Activated CD4-positive, alpha-beta T cell treated with anti-CD3 and anti-CD28 coated beads, Interleukin-2, Interleukin-4, amounts not matched to agents 100 ng/mL and 50 ng/mL, durations not matched to agents 16 hours and 8 hours (primary cell): ENCODE results near the gene RASSF1.

ENCODE experiments used
- DNase-seq: peaks from one replicate; pipeline ENCODE4 v3.0.0-alpha.2; 2020; ENCODE audit warnings: low spot score

The RASSF1 gene

DNA sequence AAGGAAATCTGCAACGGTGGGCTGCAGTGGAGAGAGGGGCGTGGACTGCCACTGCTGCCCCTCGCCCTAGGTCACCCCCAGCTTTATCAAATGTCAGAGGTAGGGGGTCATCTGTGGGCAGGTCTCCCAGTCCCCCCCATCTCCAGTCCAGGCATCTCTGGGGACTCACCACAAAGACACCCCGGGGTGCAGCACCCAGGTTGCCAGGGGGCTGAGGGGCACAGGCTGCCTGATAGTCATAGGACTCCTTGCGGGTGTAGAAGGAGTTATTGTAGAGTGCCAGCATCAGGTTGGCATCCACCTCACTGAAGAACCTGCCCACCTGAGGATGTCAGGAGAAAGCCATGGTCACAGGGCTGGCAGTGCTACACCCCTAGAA, 25.2 kb upstream of the RASSF1 start:
- DNase-seq = no peak

DNA sequence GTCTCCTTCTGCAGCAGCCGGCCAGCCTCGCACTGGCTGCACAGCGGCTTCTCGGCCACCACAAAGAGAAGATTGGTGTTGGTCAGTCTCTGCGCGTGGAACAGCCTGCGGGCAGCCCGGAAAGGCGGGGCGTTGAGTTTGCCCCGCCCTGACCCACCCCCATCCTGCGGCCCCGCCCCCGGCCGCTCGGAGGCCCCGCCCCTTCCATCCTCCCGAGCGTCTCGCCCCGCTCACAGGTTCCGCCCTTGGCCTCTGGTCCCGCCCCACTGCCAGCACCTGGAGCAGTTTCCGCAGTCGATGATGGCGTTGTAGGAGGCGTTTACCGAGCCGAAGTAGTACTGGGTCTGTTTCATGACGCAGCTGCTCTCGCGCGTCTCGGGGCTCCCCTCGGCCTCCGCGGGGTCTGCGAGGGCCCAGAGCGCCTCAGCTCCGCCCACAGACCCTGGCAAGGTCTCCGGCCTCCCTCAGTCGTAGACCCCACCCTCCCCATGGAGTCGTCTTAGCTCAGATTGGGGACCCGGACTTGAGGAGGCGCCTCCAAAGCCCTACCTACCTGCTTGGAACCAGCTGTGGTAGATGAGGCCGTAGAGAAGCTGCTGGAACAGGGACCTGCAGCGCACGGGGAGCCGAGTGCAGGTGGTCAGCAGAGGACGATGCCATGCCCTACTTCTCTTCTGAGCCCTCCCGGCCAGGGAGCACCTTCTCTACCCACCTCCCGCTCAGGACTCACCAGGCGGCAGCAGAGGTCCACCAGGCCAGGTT, 24.6 kb upstream of the RASSF1 start:
- DNase-seq = peak; percentile 94

DNA sequence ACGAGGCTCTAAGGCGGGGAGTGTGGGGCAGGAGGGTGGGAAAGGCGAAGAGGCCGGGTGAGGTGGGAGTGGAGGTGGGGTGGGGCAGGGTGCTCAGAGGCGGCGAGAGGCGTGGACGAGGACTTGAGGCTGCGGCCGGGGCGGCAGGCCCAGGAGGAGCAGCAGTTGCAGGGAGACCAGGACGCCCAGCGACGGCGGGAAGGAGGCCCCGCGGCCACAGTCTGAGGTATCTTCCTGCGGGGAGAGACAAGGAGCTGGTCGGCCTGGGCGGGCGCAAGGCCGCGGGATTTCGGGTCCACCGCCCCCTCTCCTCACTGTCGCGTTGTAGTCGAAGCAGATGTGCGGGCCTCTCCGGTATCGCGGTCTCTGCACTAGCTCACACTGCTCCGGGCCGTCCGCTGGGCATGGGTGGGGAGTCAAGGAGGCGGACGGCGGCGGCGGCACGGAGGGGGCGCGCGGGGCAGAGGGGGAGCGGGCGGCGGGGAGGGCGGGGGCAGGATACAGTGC, 24.0 kb upstream of the RASSF1 start:
- no peak for DNase-seq

DNA sequence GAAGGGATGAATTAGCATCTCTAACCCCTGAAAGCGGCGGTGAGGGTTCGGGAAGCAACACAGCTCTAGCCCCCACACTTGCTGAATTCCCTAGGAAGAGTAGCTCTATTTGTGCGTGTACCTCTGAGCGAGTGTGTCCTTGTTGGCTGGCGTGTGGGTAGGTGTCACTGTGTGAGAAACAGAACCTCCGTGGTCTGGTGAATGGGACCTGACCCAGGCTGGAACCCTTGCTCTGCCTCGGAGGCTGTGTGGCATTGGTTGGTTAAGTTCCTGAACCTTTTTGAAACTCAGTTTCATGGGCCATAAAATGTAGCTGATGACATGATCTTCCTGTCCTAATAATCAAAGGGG, 19.1 kb upstream of the RASSF1 start:
- no peak for DNase-seq

GRCh38 chr3:50358911-50359759, 18.5 kb upstream of the RASSF1 start, which contains the start of gene TMEM115:
TSS of gene TMEM115 (minus strand) at chr3:50359521. CDS start at chr3:50359063, 458 bp downstream.
- peak; percentile 99 for DNase-seq

- no peak for DNase-seq
Observed at GRCh38 chr3:50358355-50358910, 17.8 kb upstream of the RASSF1 start.

DNA sequence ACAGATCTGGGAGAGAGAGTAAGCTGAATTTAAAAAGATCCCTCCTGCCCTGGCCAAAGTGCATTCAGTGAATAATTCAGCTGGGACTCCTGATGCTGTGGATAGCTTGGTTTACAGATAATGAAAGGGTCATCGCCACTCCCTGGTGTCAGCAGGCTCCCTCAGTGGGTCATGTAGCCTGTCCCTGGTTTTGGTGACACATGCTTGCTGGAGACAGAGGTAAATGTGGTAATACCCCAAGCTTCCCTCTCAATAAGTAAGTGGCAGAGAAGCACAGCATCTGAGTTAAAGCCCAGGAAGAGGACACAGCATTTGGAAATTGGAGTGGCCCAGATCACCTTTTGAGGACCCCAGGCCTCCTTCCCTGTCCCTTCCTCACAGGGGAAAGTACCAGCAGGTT, 16.8 kb upstream of the RASSF1 start:
- no peak for DNase-seq

DNA sequence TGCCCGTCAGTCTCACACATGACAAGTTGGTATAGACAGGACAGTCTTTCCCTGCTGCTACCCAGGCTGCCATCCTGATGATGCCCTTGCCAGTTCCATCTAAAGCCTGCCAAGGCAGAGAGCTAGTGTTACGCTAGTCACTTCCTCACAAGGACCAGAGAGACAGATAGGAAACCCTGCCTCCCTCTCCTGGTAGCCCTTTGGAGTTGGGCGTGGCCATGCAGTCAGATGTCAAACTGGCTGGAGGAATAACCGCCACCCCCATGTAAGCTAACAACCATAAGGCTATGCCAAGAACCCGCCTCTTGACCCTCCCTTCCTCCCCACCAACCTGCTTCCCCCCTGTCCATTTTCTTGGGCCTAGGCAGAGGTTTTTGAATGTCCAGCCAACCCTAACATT, 15.9 kb upstream of the RASSF1 start:
- no peak for DNase-seq

DNA sequence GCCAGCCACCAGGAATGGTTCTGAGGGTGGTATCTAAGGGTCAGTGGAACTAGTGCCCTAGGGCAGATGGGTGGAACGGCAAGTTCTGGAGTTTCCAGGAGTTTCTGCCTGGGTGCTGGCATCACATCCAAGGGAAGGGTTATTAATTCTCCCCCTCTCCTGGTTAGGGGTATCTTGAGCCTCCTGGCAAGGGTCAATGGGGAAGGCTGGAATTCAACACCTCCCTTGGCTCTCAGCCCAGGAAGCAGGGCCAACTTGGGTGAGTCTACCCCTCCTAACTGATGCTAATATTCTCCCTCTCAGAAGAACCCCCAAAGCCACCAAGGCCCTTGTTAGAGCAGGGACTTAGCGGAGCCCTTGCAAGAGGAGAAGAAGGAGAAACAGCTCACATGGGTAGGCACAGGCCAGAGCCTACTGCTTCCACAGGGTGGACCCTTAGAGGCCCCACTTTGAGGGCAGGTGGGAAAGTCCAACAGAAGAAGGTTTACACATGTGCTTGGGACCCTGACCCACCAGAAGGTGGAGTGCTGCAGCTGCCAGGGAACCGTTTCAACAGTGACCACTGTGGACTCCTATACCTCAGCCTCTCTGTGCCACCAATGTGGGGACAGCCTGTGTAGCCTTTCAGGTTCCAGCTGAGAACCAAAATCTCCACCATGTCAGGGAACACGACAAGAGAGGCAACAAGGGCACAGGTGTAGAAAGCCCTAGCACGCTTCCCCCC, 15.4 kb upstream of the RASSF1 start:
- no peak for DNase-seq

GRCh38 chr3:50354850-50355249, 14.2 kb upstream of the RASSF1 start:
- DNase-seq = no peak

DNA sequence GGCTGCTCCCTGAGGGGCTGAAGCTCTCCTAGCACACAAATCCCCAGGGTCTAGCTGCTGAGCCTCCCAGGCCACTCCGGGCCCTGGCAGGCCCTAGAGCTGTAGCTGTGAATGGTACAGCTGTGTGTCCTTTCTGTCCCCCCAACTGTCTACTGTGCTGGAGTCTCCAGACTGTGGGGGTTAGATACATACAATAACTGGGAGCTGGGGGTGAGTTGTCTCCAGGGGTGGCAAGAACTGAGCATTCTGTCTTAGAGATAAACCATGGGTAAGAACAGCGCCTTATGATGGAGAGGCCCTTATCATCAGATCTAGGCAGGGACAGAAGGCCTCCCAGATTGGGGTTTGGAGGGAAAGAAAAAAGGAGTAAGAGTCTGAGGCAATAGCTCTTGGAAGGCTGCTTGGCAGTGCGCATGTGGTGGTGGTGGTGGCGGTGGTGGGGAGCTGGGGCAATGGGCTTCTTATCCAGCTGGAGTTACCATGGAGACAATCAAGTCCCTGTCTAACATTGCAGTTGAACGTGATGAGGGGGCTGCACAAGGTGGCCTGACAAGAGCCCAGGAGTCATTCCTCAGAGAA, 13.6 kb upstream of the RASSF1 start:
- no peak for DNase-seq

DNA sequence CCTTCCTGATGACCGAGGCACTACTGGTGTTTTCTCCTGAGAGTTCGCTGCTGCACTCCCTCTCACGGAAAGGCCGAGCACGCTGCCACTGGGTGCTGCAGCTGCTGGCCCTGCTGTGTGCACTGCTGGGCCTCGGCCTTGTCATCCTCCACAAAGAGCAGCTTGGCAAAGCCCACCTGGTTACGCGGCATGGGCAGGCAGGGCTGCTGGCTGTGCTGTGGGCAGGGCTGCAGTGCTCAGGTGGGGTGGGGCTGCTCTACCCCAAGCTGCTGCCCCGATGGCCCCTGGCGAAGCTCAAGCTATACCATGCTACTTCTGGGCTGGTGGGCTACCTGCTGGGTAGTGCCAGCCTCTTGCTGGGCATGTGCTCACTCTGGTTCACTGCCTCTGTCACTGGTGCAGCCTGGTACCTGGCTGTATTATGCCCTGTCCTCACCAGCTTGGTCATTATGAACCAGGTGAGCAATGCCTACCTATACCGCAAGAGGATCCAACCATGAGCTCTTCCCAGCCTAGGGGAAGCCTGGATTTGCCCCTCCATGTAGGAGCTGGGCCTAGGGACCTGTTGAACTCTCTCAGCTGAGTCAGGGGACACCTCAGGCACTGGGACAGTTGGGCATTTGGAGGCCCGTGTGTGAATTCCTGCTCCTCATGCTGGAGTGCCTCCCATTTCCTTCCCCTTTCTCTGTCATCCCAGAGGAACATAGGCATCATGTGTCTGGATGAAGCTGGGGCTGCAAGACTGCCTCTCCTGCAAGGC, 12.8 kb upstream of the RASSF1 start:
- DNase-seq = no peak

DNA sequence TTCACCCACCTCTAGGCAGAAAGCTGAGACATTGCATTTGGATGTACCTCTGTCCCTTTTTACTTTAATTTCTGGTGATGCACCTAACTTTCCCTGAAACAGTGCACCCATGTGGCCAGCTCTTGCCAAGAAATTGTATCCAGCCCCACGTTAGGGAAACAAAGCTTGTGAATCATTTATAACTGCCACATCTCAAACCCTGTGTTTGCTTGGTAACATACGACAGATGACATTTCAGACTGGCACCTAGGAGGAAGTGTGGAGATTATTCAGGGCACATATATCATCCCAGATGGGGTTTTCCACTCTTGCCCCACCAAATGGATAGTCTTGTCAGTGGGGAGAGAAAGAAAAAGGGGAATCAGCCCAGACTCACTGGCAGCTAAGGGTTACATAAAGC, 12.1 kb upstream of the RASSF1 start:
- no peak for DNase-seq

- DNase-seq = no peak
Observed at GRCh38 chr3:50351323-50351697, 10.7 kb upstream of the RASSF1 start.

- peak; percentile 98 for DNase-seq
Observed at GRCh38 chr3:50350527-50351322, 10.1 kb upstream of the RASSF1 start, which contains the start of the genes CYB561D2 and NPRL2. TSS of gene CYB561D2 (plus strand) at chr3:50350862. CDS start at chr3:50351434, 572 bp downstream. TSS of gene NPRL2 (minus strand) at chr3:50350775. CDS start at chr3:50350652, 123 bp downstream.

DNA sequence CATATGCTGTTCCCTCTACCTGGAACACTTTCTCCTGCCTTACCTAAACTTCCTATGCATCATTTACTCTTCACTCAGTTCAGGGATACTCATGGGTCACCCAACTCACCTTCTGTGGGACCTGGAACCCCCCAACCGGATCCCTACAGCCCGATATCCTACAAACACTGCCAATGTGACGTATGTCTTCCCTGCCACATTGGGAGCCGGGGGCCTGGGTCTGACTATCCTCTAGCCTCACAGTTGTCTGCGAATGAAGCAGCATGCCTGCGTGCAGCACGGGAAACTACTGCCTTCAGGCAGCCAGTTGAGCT, 9.5 kb upstream of the RASSF1 start:
- no peak for DNase-seq

DNA sequence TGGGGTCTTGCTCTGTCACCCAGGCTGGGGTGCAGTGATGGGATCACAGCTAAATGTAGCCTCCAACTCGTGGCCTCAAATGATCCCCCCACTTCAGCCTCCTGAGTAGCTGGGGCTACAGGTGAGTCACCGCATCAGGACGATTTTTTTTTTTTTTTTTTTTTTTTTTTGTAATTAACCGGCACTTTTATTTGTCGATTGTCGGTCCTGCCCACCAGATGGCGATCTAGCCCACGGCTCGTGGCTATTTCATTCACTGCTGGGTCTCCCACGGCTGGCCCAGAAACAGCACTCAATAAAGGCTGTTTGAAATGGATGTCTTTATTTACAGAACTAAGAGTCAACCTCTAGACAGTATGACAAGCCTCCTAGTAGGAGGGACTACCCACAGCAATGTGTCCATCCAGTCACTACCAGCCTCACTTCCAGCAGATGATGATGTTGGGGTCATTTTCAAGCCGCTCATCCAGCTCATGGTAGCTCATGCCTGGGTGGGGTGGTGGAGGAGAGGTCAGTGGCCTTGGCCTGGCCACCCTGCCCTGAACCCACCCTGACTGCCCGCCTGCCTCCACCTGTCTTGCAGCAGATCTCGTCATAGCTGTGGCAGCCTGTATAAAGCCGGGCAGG, 6.7 kb upstream of the RASSF1 start:
- DNase-seq = peak; percentile 70

DNA sequence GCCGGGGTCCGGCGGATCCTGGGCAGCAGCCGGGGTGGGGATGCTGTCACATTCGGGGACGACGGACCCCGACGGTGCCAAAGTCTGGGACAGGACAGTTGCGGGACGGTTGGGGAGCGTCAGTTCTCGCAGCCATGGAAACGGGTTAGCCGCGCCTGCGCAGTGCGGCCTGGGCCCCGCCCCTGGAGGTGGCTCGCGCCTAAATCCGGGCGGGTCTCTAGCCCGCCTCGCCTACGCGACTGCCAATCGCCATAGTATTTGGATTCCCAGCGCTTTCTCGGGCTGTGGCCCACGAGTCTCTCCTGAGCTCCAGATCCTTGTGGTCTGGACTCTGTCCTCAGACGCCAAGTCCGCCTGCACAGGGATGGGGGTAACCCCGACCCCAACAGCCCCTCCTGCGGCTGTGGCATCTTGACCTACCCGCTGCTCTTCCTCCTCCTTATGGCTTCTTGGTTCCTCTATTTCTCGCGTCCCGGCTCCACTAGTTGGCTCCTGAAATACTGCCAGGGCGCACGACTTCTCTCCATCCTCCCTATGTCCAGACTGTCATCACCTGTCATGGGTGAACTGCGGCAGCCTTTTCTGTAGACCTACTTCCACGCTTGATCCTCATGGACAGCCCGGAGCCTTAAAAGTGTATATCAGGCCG, 5.1 kb upstream of the RASSF1 start, which contains the start of gene ZMYND10:
TSS of gene ZMYND10 (minus strand) at position 147 of the 649 bp plus-strand sequence. CDS start 153 bp downstream, outside the sequence.
- DNase-seq = peak; percentile 83

GRCh38 chr3:50345008-50345407, 4.4 kb upstream of the RASSF1 start:
- DNase-seq = no peak
